ENCODE data around the gene NOP14. TPM values are rescaled to one million over a fixed set of nuclear protein-coding genes. Genes with fewer than 3 reads are reported as not detected.

Gene NOP14
- total RNA-seq, 2 experiments from 2014 or later = 76.8 to 77.3 TPM

DNA sequence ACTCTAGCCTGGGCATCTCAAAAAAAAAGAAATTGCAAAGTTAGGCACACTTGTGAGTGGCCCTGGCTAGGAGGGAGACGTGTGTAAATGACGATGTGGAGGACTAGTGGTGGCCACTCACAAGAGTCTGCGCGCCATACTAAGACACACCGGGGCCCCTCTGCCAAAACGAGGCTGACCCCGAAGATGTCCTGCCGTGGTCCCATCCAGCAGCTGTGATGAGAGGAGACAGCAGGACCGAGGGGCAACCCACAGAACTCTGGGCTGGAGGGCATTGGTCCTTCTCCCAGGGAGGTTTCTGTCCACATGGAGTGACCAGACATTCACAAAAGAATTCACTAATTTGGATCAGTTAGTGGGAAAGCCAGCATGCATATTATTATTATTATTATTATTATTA, 47.4 kb downstream of the NOP14 start:
- no peak for DNase-seq
- Mint-ChIP-seq H3K4me3 (no peak overlapping the region), H3K27me3 (no peaks in the 10 kb centered on the region), H3K36me3 (ENCODE audit: low read depth) (peaks cover 53% of the 10 kb centered on the region), H3K4me1 (ENCODE audit: low read depth) (peaks cover 35% of the 10 kb centered on the region), H3K27ac (no peak overlapping the region), H3K9me3 (no peaks in the 10 kb centered on the region)
- TF ChIP-seq, protein P1, sequence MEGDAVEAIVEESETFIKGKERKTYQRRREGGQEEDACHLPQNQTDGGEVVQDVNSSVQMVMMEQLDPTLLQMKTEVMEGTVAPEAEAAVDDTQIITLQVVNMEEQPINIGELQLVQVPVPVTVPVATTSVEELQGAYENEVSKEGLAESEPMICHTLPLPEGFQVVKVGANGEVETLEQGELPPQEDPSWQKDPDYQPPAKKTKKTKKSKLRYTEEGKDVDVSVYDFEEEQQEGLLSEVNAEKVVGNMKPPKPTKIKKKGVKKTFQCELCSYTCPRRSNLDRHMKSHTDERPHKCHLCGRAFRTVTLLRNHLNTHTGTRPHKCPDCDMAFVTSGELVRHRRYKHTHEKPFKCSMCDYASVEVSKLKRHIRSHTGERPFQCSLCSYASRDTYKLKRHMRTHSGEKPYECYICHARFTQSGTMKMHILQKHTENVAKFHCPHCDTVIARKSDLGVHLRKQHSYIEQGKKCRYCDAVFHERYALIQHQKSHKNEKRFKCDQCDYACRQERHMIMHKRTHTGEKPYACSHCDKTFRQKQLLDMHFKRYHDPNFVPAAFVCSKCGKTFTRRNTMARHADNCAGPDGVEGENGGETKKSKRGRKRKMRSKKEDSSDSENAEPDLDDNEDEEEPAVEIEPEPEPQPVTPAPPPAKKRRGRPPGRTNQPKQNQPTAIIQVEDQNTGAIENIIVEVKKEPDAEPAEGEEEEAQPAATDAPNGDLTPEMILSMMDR (IDR thresholded peaks at IDR 0.05) = no peak
- ChIA-PET CTCF (no interaction called here), POLR2A (no interaction called here)
- ATAC-seq = no peak
- intact Hi-C loops (cut with micrococcal nuclease) = no loop called here

DNA sequence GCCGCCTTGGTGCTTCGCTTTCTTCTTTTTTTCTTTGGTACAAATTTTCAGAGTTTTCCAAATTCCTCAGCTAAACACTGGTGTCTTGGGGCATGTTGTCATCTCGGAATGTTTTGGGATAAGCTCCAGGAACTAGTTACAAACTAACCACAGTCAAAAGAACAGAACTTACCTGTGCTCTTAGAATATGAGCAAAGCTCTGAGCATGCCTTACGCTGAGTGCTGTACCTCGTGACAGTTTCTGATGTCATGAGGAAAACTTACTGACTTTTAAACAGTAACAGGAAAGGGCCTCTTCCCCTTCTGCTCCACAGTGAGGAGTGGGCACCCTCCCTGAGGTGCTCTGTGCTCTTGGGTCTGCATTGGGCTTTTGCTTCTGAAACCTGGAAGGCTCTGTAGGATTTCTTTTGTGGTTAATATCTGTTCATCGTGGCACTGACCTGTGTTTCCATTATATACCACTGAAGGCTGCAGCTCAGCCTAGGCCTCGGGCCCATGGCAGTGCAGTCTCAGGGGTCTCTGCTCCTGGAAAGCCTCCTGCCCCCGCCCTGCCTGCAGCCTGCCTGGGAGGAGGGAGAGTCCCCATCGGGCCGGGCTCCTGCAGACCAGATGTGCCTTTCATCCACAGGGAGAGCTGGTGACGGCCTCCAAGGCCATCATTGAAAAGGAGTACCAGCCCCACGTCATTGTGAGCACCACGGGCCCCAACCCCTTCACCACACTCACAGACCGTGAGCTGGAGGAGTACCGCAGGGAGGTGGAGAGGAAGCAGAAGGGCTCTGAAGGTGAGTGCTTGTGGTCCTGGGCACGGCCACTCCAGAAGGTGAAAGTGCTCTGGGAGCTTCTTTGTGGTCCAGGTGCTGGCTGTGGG, 48.7 kb downstream of the NOP14 start:
- CTCF ChIA-PET = no interaction called here
- Mint-ChIP-seq H3K4me3 (no peak overlapping the region), H3K27me3 (no peaks in the 10 kb centered on the region), H3K36me3 (ENCODE audit: low read depth) (peaks cover 46% of the 10 kb centered on the region), H3K27ac (peak overlapping the region; percentile 6), H3K4me1 (ENCODE audit: low read depth) (peaks cover 25% of the 10 kb centered on the region), H3K9me3 (no peaks in the 10 kb centered on the region)
- ATAC-seq (peak; percentile 74), DNase-seq (peak; percentile 60)
- TF ChIP-seq, protein P1 (IDR thresholded peaks at IDR 0.05) = no peak
- POLR2A ChIA-PET = interaction anchor here (0.6 to 1.3 kb wide), 2 partner anchors 17 to 515 kb away, joined by 3 to 4 read pairs; no protein-coding TSS in a partner anchor
- intact Hi-C loops (cut with micrococcal nuclease) = no loop called here

DNA sequence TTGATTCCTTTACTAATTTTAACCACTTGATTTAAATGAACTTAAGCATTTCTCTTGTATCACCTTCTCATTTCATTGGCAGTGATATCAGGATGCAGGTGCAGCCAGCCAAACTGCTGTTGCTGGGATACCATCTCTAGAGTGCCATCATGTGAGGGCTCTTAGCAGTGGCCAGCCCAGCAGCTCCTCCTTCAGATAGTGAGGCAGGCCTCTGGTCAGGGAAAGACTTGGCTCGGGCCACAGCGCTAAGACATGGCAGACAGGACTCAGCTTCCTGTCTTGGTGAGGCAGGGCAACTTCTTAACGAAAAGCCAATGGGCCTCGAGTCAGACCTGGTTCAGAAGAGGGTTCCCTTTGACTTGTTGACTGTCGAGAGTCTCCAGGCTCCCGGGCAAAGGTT, 50.0 kb downstream of the NOP14 start:
- H3K4me3 Mint-ChIP-seq = no peak overlapping the region
- no peaks in the 10 kb centered on the region for H3K9me3 Mint-ChIP-seq
- H3K27me3 Mint-ChIP-seq = no peaks in the 10 kb centered on the region
- H3K4me1 Mint-ChIP-seq (ENCODE audit: low read depth) = peaks cover 21% of the 10 kb centered on the region
- DNase-seq (no peak), ATAC-seq (no peak)
- no peak overlapping the region for H3K27ac Mint-ChIP-seq
- H3K36me3 Mint-ChIP-seq (ENCODE audit: low read depth) = peaks cover 48% of the 10 kb centered on the region
- ChIA-PET POLR2A (interaction anchor here (0.6 to 1.3 kb wide), 3 partner anchors 19 to 117 kb away, joined by 3 to 4 read pairs (median 3); no protein-coding TSS in a partner anchor), CTCF (no interaction called here)
- TF ChIP-seq, protein P1 (IDR thresholded peaks at IDR 0.05) = no peak
- intact Hi-C loops (cut with micrococcal nuclease) = no loop called here

DNA sequence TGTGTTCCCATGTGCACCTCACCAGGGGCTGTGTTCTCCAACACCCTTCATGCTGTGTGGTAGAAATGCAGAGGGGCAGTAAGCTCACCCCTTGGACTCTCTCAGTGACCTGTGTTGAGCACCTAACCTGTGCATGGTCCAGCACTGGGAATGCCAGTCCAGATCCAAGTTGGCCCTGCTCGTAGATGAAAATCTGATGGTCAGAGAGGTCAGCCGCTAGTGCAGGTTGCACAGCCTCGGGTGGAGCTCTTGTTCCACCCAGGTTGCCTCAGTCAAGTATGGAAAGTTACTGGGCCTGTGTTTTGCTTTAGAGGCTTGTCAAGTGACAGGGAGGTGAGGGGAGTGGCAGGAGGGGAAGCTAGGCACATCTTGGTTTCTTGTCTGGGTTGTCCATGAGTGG, 51.3 kb downstream of the NOP14 start:
- H3K9me3 Mint-ChIP-seq = no peaks in the 10 kb centered on the region
- intact Hi-C loops (cut with micrococcal nuclease) = no loop called here
- ChIA-PET CTCF (interaction anchor here (0.7 kb wide), 1 partner anchor 26 kb away, joined by 3 read pairs; no protein-coding TSS in a partner anchor), POLR2A (interaction anchor here (1.2 kb wide), 1 partner anchor 9 kb away, joined by 3 read pairs; no protein-coding TSS in a partner anchor)
- peaks cover 49% of the 10 kb centered on the region for H3K36me3 Mint-ChIP-seq (ENCODE audit: low read depth)
- no peak overlapping the region for H3K4me3 Mint-ChIP-seq
- no peak for ATAC-seq
- TF ChIP-seq, protein P1 (IDR thresholded peaks at IDR 0.05) = no peak
- peaks cover 19% of the 10 kb centered on the region for H3K4me1 Mint-ChIP-seq (ENCODE audit: low read depth)
- peak overlapping the region; percentile 38 for H3K27ac Mint-ChIP-seq
- H3K27me3 Mint-ChIP-seq = no peaks in the 10 kb centered on the region
- no peak for DNase-seq

DNA sequence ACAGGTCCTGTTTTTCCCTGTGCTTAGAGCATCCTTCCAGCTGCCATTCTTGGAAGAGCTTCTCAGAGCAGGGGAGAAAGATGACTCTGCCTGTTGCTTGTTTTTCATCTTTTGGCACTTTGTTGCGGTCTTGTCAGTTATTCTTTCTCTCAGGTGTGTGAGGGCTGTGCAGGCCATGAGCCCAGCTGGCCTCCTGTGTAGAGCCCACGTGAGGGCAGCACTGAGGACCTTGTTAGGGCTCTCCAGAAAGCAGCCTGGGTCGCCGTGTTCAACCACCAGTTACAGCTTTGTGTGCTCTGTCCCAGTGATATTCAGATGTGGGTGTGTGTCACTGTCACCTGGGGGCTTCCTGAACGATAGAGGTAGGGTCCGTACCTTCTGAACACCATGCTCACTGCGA, 52.8 kb downstream of the NOP14 start:
- CTCF ChIA-PET = interaction anchor here (0.8 to 1.1 kb wide), 2 partner anchors 44 to 147 kb away, joined by 3 read pairs; no protein-coding TSS in a partner anchor
- intact Hi-C loops (cut with micrococcal nuclease) = no loop called here
- no peaks in the 10 kb centered on the region for H3K9me3 Mint-ChIP-seq
- no peak for ATAC-seq
- TF ChIP-seq, protein P1 (IDR thresholded peaks at IDR 0.05) = no peak
- no peak for DNase-seq
- no peaks in the 10 kb centered on the region for H3K27me3 Mint-ChIP-seq
- peaks cover 53% of the 10 kb centered on the region for H3K36me3 Mint-ChIP-seq (ENCODE audit: low read depth)
- peaks cover 32% of the 10 kb centered on the region for H3K4me1 Mint-ChIP-seq (ENCODE audit: low read depth)
- POLR2A ChIA-PET = no interaction called here
- H3K4me3 Mint-ChIP-seq = no peak overlapping the region
- H3K27ac Mint-ChIP-seq = peak overlapping the region; percentile 18

Measured in activated CD8-positive, alpha-beta T cell treated with anti-CD3 and anti-CD28 coated beads for 36 hours (primary cell).